SK-N-SH (cell line): ENCODE measurements around the gene RRH.

Source experiments
- EP300 ChIP-seq, 2 experiments: IDR thresholded peaks; 2 replicates each; pipeline versions ENCODE4 v1.4.0 to v1.6.1; 2012; ENCODE audit warnings: borderline replicate concordance in 1 of 2, low read depth in 1 of 2, low read length in 1 of 2
- FOXJ3 ChIP-seq: sonication (generic); formaldehyde crosslinking; IDR thresholded peaks from 2 replicates; pipeline ENCODE4 v1.5.1; 2020; ENCODE audit warnings: mild to moderate bottlenecking, missing genetic modification reagents
- JUND ChIP-seq: IDR thresholded peaks from 2 replicates; pipeline ENCODE4 v1.4.0; 2012
- NFIC ChIP-seq: IDR thresholded peaks from 2 replicates; pipeline ENCODE4 v1.4.0; 2012; ENCODE audit warnings: borderline replicate concordance
- POLR2AphosphoS5 ChIP-seq: IDR thresholded peaks from 2 replicates; pipeline ENCODE4 v1.6.1; 2012; ENCODE audit warnings: low read depth, low read length
- RAD21 ChIP-seq: IDR thresholded peaks from 2 replicates; pipeline ENCODE4 v1.6.1; 2012; ENCODE audit warnings: mild to moderate bottlenecking, low read length
- TAF1 ChIP-seq: IDR thresholded peaks from 2 replicates; pipeline ENCODE4 v1.6.1; 2012; ENCODE audit warnings: low read depth, mild to moderate bottlenecking, low read length, moderate library complexity, borderline replicate concordance
- TF ChIP-seq, protein P1 (sequence below): fragments of 200-600 bp; sonication (generic); IDR thresholded peaks from 2 replicates; pipeline ENCODE4 v1.6.1; 2017; ENCODE audit warnings: antibody characterized with exemption, mild to moderate bottlenecking, moderate library complexity

DNA sequence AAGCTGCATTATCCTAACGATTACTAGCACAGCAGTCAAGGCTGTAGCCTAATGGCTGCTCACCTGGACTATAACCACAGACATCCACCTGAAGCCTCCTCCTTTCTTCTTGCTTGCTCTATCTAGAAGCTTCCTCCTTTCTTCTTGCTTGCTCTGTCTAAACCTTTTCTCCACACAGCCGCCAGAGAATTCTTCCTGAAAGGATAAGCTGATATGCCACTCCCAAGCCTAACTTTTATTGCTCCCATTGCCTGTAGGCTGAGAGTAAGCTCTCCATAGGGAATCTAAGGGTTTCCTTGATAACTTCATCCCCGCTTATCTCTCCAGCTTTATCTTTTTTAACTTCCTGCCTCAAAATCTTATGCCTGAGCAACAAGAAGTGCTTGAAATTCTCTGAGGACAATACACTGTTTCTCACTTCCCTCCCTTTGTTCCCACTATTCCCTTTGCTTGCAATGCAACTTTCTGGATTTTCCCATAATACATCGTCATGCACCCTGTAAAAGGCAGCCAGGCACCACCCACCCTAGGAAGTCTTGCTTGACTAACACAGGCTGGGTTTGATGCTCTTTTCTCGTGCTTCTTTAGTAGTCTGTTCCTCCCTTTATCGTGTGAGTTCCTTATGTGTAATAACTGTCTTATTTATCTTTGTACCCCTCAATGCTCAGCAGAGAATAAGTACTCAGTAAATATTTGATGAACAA, 18.8 kb downstream of the RRH start:
- TF ChIP-seq RAD21 = no peak
- TF ChIP-seq, protein P1, sequence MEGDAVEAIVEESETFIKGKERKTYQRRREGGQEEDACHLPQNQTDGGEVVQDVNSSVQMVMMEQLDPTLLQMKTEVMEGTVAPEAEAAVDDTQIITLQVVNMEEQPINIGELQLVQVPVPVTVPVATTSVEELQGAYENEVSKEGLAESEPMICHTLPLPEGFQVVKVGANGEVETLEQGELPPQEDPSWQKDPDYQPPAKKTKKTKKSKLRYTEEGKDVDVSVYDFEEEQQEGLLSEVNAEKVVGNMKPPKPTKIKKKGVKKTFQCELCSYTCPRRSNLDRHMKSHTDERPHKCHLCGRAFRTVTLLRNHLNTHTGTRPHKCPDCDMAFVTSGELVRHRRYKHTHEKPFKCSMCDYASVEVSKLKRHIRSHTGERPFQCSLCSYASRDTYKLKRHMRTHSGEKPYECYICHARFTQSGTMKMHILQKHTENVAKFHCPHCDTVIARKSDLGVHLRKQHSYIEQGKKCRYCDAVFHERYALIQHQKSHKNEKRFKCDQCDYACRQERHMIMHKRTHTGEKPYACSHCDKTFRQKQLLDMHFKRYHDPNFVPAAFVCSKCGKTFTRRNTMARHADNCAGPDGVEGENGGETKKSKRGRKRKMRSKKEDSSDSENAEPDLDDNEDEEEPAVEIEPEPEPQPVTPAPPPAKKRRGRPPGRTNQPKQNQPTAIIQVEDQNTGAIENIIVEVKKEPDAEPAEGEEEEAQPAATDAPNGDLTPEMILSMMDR = no peak
- TF ChIP-seq TAF1 = no peak
- no peak for TF ChIP-seq POLR2AphosphoS5
- TF ChIP-seq NFIC = no peak
- TF ChIP-seq JUND = no peak
- no peak for TF ChIP-seq EP300 (IDR thresholded peaks at IDR 0.05; ENCODE audit: borderline replicate concordance in 1 of 2, low read depth in 1 of 2, low read length in 1 of 2)
- TF ChIP-seq FOXJ3 = no peak
